IPS-15b (cell line): Measurements from ENCODE around the gene GNG5.
A peak's percentile ranks its signal among the peaks of the same experiment; 100 is the strongest.

Source experiments
- H3K27me3 ChIP-seq: one replicate; pipeline ENCODE4 v1.6.1; 2013; ENCODE audit warnings: low read length; ENCODE audit not compliant: control insufficient read depth, insufficient read depth
- H3K36me3 ChIP-seq: one replicate; pipeline ENCODE4 v1.6.1; 2013; ENCODE audit warnings: low read length; ENCODE audit not compliant: control insufficient read depth, insufficient read depth
- H3K4me1 ChIP-seq: one replicate; pipeline ENCODE4 v1.6.1; 2013; ENCODE audit warnings: mild to moderate bottlenecking, low read length; ENCODE audit not compliant: control insufficient read depth, insufficient read depth
- H3K4me3 ChIP-seq: one replicate; pipeline ENCODE4 v1.5.1; 2013; ENCODE audit warnings: low read depth, low read length
- H3K9ac ChIP-seq: one replicate; pipeline ENCODE4 v1.6.1; 2013; ENCODE audit warnings: low read depth, mild to moderate bottlenecking, low read length
- H3K9me3 ChIP-seq: one replicate; pipeline ENCODE4 v1.6.1; 2013; ENCODE audit warnings: mild to moderate bottlenecking, low read length; ENCODE audit not compliant: control insufficient read depth, insufficient read depth

Gene GNG5

DNA sequence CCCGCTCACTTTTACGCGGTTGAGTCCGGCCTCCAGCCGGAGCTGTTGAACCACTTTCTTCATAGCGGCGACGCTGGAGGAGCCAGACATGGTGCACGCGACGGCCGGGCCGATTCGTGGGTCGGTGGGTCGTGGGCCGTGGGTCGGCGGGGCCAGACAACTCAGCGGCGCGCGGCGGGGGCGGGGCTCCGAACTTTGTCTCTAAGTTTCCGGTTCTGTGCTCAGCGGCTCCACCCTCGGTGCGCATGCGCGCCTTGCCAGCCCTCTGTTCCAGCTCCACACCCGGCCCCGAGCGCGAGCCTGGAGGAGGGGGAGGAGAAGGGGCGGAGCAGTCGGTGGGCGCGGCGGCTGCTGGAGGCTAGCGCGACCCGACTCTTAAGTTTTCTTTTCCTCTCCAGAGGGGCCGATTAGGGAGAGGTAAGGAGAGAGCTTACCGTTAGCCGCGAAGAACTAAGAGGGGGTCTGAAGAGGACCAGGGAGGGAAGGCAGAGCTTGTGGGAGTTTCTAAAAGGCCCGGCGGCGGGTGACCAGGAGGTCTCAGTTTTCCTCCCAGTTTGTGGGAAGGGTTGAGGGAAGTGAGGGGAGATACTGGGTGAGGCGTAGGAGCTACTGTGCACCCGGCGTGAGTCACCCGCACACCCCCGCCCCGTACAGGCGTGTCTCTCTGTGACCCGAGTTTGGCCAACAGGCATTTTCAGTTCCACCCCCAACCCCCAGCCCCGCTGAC is at the start of gene GNG5, which contains the start of gene SPATA1:
Gene GNG5, minus strand, starts transcription at position 580 of the 727 bp plus-strand sequence. Its CDS starts 490 bp downstream, at position 90.
Gene SPATA1, plus strand, starts transcription at position 385 of the 727 bp plus-strand sequence. CDS start 9,974 bp downstream, outside the sequence.
- Histone ChIP-seq H3K9me3 (no peaks in the 10 kb centered on the region), H3K27me3 (peaks cover 9% of the 10 kb centered on the region), H3K9ac (peak within 1 kb of the TSS; percentile 70), H3K4me1 (peaks cover 9% of the 10 kb centered on the region), H3K4me3 (peak within 1 kb of the TSS; percentile 62), H3K36me3 (peaks cover 4% of the 10 kb centered on the region)

DNA sequence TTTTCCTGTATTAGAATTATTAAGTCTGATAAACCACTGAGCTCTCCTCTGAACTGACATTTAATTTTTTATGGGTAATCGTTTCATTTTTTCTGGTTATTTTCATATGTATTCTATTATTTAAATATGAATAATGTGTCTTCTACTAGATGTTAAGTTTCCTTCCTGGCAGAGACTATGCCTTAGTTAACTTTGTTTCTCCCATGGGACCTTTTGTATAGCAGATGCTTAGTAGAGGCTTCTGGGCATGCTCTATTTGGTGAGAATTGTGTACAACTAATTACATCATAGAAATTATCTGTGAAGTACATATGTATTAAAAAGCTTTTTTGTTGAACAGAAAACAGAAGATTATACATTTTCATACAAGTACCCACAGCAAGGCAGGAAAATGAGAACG is 44.4 kb upstream of the GNG5 start:
- Histone ChIP-seq H3K4me1 (no peaks in the 10 kb centered on the region), H3K27me3 (no peaks in the 10 kb centered on the region), H3K9ac (no peak overlapping the region), H3K4me3 (no peak overlapping the region), H3K36me3 (no peaks in the 10 kb centered on the region), H3K9me3 (no peaks in the 10 kb centered on the region)

DNA sequence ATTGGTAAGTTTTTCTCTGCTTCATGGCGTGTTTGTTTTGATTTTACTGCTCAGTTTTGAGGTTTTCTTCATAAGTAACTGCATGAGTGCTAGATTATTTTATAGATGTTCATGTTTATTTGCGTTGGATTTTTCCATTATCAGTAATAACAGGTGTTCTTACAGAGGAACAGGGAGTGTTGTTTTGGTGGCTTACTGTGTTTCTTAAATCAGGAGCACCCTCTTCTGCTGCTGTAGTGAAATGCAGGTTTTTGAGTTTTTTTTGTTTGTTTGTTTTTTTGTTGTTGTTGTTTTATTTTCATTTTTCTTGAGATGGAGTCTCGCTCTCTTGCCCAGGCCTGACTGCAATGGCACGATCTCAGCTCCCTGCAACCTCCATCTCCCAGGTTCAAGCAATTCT is 35.3 kb upstream of the GNG5 start:
- Histone ChIP-seq H3K36me3 (no peaks in the 10 kb centered on the region), H3K27me3 (no peaks in the 10 kb centered on the region), H3K4me1 (no peaks in the 10 kb centered on the region), H3K9me3 (no peaks in the 10 kb centered on the region), H3K9ac (no peak overlapping the region), H3K4me3 (no peak overlapping the region)

DNA sequence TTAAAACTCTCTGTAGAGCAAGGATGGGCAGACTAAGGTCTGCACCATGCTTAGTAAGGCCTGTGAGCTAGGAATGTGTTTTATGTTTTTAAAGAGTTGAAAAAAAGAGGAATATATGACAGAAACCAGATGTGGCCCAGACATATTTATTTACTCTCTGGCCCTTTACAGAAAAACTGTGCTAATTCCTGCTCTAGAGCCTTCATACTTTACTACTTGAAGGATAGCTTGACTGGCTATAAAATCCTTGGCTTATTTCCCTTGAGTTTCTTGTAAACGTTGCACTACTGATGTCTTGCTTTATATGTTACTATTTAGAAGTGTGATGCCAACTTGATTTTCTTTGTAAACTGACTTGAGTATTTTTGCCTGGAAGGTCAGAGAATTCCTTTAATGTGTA is 34.4 kb upstream of the GNG5 start:
- Histone ChIP-seq H3K9me3 (no peaks in the 10 kb centered on the region), H3K36me3 (no peaks in the 10 kb centered on the region), H3K4me1 (no peaks in the 10 kb centered on the region), H3K9ac (no peak overlapping the region), H3K27me3 (no peaks in the 10 kb centered on the region), H3K4me3 (no peak overlapping the region)

DNA sequence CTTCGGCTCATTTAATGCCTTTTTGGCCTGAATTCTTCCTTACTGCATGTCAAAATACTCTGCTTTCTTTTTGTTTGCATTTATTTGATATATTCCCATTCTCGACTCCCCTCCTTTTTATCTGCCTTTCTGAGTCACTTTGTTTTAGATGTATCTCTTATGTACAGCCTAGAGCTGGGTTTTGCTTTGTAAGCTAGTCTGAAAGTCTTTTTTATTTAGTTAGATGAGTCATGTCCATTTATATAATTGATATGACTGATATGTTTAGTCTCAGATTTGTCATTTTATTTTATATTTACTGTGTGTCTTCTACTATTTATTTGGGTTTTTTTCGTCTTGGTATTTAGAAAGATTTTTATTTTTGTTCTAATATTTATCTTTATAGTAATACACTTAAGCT is 33.6 kb upstream of the GNG5 start:
- H3K9me3 ChIP-seq = no peaks in the 10 kb centered on the region
- no peaks in the 10 kb centered on the region for H3K4me1 ChIP-seq
- no peaks in the 10 kb centered on the region for H3K27me3 ChIP-seq
- H3K9ac ChIP-seq = no peak overlapping the region
- no peak overlapping the region for H3K4me3 ChIP-seq
- no peaks in the 10 kb centered on the region for H3K36me3 ChIP-seq

DNA sequence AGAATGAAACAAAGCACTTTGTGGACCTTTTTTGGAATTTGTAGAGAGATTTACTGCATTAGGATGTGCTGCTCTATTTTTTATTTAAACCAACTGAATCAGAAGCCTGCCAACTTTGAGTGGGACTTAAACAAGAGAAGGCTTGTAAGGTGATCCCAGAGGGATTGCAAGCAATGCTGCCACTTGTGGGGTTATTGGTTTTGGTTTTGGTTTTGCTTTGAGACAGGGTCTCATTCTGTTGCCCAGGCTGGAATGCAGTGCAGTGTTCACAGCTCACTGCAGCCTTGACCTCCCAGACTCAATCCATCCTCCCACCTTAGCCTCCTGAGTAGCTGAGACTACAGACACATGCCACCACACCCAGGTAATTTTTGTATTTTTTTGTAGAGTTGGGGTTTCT is 32.2 kb upstream of the GNG5 start:
- no peak overlapping the region for H3K9ac ChIP-seq

DNA sequence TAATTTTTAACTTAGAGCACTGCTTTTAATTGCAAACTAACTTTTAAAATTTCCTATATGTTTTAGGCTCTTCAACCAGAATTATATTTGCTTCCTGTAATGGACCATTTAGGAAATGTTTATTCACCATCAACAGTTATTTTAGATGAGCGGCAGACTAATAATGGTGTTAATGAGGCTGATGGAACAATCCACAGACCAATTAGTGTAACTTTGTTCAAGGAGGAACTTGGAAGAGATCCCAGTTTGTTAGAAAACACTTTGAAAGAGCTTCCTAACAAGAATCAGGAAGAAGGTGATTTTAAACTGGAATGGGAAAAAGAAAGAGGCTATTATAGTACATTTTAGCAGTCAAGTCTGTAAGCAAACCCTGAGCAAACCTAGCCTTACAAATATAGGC is 19.4 kb upstream of the GNG5 start:
- Histone ChIP-seq H3K4me1 (no peaks in the 10 kb centered on the region), H3K9ac (no peak overlapping the region), H3K27me3 (no peaks in the 10 kb centered on the region), H3K4me3 (no peak overlapping the region), H3K9me3 (no peaks in the 10 kb centered on the region), H3K36me3 (no peaks in the 10 kb centered on the region)

More for the DNA sequence above, 32.2 kb upstream of the GNG5 start:
- Histone ChIP-seq H3K9me3 (no peaks in the 10 kb centered on the region), H3K36me3 (no peaks in the 10 kb centered on the region), H3K4me1 (no peaks in the 10 kb centered on the region), H3K27me3 (no peaks in the 10 kb centered on the region), H3K4me3 (no peak overlapping the region)

DNA sequence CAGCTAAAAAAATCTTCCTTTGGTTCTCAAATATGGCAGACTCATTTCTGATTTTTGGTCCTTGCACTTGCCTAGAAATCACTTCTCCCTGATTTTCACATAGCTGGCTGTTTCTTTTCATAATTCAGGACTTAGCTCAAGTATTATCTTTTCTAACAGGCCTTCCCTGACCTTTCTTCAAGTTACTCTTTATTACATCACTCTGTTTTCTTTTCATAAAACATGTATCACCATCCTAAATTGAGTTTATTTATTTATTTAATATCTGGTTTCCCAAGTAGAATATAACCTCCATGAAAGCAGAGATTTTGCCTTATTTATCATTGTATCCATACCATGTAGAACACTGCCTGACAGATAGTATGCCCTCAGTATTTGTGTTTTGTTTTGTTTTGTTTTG is 18.2 kb upstream of the GNG5 start:
- Histone ChIP-seq H3K4me1 (no peaks in the 10 kb centered on the region), H3K36me3 (no peaks in the 10 kb centered on the region), H3K9me3 (no peaks in the 10 kb centered on the region), H3K4me3 (no peak overlapping the region), H3K27me3 (no peaks in the 10 kb centered on the region), H3K9ac (no peak overlapping the region)

DNA sequence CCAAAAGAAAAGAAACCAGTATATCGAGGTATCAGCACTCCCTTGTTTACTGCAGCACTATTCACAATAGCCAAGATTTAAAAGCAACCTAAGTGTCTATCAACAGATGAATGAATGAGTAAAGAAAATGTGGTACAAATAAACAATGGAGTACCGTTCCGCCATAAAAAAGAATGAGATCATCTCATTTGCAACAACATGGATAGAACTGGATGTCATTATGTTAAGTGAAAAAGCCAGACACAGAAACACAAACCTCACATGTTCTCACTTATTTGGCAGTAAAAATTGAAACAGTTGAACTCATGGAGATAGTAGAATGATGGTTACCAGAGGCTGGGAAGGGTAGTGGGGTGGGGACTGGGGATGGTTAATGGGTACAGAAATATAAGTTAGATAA is 4.3 kb upstream of the GNG5 start:
- no peak overlapping the region for H3K4me3 ChIP-seq

DNA sequence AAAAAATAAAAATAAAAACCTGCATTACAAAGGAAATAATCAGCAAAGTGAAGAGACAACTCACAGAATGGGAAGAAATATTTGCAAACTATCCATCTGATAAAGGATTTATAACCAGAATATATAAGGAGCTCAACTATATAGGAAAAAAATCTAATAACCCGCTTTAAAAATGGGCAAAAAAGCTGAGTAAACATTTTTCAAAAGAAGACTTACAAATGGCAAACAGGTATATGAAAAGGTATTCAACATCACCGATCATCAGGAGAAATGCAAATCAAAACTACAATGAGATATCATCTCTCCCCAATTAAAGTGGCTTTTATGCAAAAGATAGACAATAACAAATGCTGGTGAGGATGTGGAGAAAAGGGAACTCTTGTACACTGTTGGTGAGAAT is 3.8 kb upstream of the GNG5 start:
- Histone ChIP-seq H3K9me3 (no peaks in the 10 kb centered on the region), H3K4me1 (peaks cover 3% of the 10 kb centered on the region), H3K27me3 (no peaks in the 10 kb centered on the region), H3K36me3 (peaks cover 4% of the 10 kb centered on the region), H3K9ac (no peak overlapping the region), H3K4me3 (no peak overlapping the region)

More for the DNA sequence above, 4.3 kb upstream of the GNG5 start:
- peaks cover 2% of the 10 kb centered on the region for H3K36me3 ChIP-seq
- no peaks in the 10 kb centered on the region for H3K27me3 ChIP-seq
- peaks cover 3% of the 10 kb centered on the region for H3K4me1 ChIP-seq
- H3K9ac ChIP-seq = no peak overlapping the region
- H3K9me3 ChIP-seq = no peaks in the 10 kb centered on the region

DNA sequence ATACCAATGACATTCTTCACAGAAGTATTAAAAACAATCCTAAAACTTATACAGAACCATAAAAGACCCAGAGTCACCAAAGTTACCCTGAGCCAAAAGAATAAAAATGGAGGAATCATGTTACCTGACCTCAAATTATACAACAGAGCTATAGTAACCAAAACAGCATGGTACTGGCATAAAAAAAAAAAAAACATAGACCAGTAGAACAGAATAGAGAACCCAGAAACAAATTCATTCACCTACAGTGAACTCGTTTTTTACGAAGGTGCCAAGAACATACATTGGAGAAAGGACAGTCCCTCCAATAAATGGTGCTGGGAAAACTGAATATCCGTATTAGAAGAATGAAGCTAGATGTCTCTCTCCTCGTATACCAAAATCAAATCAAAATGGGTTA is 2.6 kb upstream of the GNG5 start:
- peaks cover 4% of the 10 kb centered on the region for H3K36me3 ChIP-seq
- H3K4me1 ChIP-seq = peaks cover 3% of the 10 kb centered on the region
- H3K9ac ChIP-seq = no peak overlapping the region
- H3K9me3 ChIP-seq = no peaks in the 10 kb centered on the region
- peaks cover 8% of the 10 kb centered on the region for H3K27me3 ChIP-seq
- H3K4me3 ChIP-seq = no peak overlapping the region

DNA sequence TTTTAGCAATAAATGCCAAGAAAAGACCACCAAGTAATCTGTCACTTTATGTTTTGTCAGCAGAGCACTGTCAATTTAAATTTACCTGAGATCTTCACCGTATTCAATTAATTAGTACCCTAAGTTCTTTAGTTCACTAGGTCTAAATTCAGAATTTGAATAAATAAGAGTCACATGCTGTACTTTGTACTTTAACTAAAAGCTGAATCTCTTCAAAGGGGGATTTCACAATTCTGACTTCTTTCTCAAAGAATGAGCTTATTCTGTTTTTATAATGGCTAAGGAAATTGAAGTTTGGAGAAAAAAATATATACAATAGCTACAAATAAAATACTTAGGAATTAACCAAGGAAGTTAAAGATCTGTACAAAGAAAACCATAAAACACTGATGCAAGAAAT is 2.1 kb upstream of the GNG5 start:
- Histone ChIP-seq H3K9me3 (no peaks in the 10 kb centered on the region), H3K27me3 (peaks cover 9% of the 10 kb centered on the region), H3K4me1 (peaks cover 5% of the 10 kb centered on the region), H3K36me3 (peaks cover 4% of the 10 kb centered on the region), H3K4me3 (no peak overlapping the region), H3K9ac (no peak overlapping the region)
